IMR-90 (cell line): Measurements from ENCODE around the gene USP17L24. TPM values are rescaled to one million over a fixed set of nuclear protein-coding genes. Genes with fewer than 3 reads are reported as not detected.
"Not testable (repeated sequence)": the region's sequence is repeated elsewhere in the genome, so short reads cannot be mapped to it uniquely, and the experiment has no call there.

ENCODE experiments used
- ATAC-seq: fragments of 200-7000 bp; cut with Tn5 transposase; 2 replicates; pipeline ENCODE4 v1.9.1; 2020; ENCODE audit warnings: low read depth, mild to moderate bottlenecking, moderate library complexity
- BruUV-seq: library from RNA; stranded (reverse); fragments of 400-500 nt; replicated peaks from 2 replicates; lab custom pipeline; 2021; lab: Mats Ljungman, UMichigan
- CTCF ChIA-PET: fragments of 300-600 bp; formaldehyde crosslinking; extraction: SDS; loops from one replicate; lab custom pipeline; 2021; ENCODE audit warnings: antibody characterized with exemption; lab: Yijun Ruan, JAX
- POLR2A ChIA-PET: fragments of 300-600 bp; sonication (Branson Sonifier 250); formaldehyde crosslinking; loops from one replicate; lab custom pipeline; 2022; ENCODE audit warnings: antibody characterized with exemption; ENCODE audit not compliant: unreplicated experiment; lab: Charles Lee
- DNase-seq: peaks from one replicate; pipeline ENCODE4 v3.0.0; 2013
- H2AFZ ChIP-seq: replicated peaks from 2 replicates; pipeline ENCODE3; 2013; ENCODE audit warnings: low read length, mild to moderate bottlenecking; ENCODE audit not compliant: poor library complexity
- H2AK5ac ChIP-seq: 2 replicates; pipeline ENCODE4 v1.6.1; 2013; ENCODE audit warnings: low read depth, low read length, inconsistent platforms
- H2AK9ac ChIP-seq: replicated peaks from 2 replicates; pipeline ENCODE3; 2013; ENCODE audit warnings: mild to moderate bottlenecking, low read depth, low read length, moderate library complexity; ENCODE audit not compliant: poor library complexity
- H2BK120ac ChIP-seq: 2 replicates; pipeline ENCODE4 v1.6.1; 2013; ENCODE audit warnings: low read depth, low read length, inconsistent platforms
- H2BK15ac ChIP-seq: 3 replicates; pipeline ENCODE4 v1.6.1; 2013; ENCODE audit warnings: low read depth, low read length, inconsistent platforms
- H2BK20ac ChIP-seq: 2 replicates; pipeline ENCODE4 v1.6.1; 2013; ENCODE audit warnings: low read depth, mild to moderate bottlenecking, inconsistent platforms, low read length, moderate library complexity
- H2BK5ac ChIP-seq: 2 replicates; pipeline ENCODE4 v1.6.1; 2013; ENCODE audit warnings: mild to moderate bottlenecking, low read depth, low read length, inconsistent platforms; ENCODE audit not compliant: poor library complexity, severe bottlenecking
- H3K14ac ChIP-seq: replicated peaks from 2 replicates; pipeline ENCODE4 v1.6.1; 2013; ENCODE audit warnings: low read depth, low read length, inconsistent platforms
- H3K18ac ChIP-seq: 2 replicates; pipeline ENCODE4 v1.6.1; 2013; ENCODE audit warnings: low read depth, low read length, control low read depth
- H3K23ac ChIP-seq: 2 replicates; pipeline ENCODE4 v1.6.1; 2013; ENCODE audit warnings: low read depth, low read length, inconsistent platforms
- H3K27ac ChIP-seq: 2 replicates; pipeline ENCODE4 v1.5.1; 2013; ENCODE audit warnings: mild to moderate bottlenecking, control low read depth, low read length; ENCODE audit not compliant: insufficient read depth
- H3K27me3 ChIP-seq: 2 replicates; pipeline ENCODE4 v1.6.1; 2013; ENCODE audit warnings: low read length; ENCODE audit not compliant: control insufficient read depth, insufficient read depth
- H3K36me3 ChIP-seq: 2 replicates; pipeline ENCODE4 v1.6.1; 2013; ENCODE audit warnings: low read length, mixed read lengths; ENCODE audit not compliant: control insufficient read depth, insufficient read depth
- H3K4ac ChIP-seq: 2 replicates; pipeline ENCODE4 v1.6.1; 2013; ENCODE audit warnings: low read depth, low read length, inconsistent platforms
- H3K4me1 ChIP-seq: 2 replicates; pipeline ENCODE4 v1.6.1; 2013; ENCODE audit warnings: low read length, mixed read lengths; ENCODE audit not compliant: control insufficient read depth, insufficient read depth
- H3K4me2 ChIP-seq: 2 replicates; pipeline ENCODE4 v1.6.1; 2013; ENCODE audit warnings: low read depth, mild to moderate bottlenecking, control low read depth, low read length, moderate library complexity
- H3K4me3 ChIP-seq: 2 replicates; pipeline ENCODE4 v1.5.1; 2013; ENCODE audit warnings: low read depth, mild to moderate bottlenecking, control low read depth, low read length, moderate library complexity; ENCODE audit not compliant: insufficient read depth
- H3K56ac ChIP-seq: 2 replicates; pipeline ENCODE4 v1.6.1; 2013; ENCODE audit warnings: low read length, inconsistent platforms; ENCODE audit not compliant: insufficient read depth; ENCODE audit errors: extremely low read depth
- H3K79me1 ChIP-seq, 2 experiments: 2 replicates each; pipeline ENCODE4 v1.6.1; 2013; ENCODE audit warnings: low read length in 2 of 2, inconsistent platforms in 1 of 2, low read depth in 1 of 2
- H3K9ac ChIP-seq: 2 replicates; pipeline ENCODE4 v1.6.1; 2013; ENCODE audit warnings: low read depth, low read length, control low read depth
- H3K9me1 ChIP-seq: 2 replicates; pipeline ENCODE4 v1.6.1; 2013; ENCODE audit warnings: low read length, inconsistent platforms; ENCODE audit not compliant: insufficient read depth
- H3K9me3 ChIP-seq: 2 replicates; pipeline ENCODE4 v1.6.1; 2013; ENCODE audit warnings: low read length; ENCODE audit not compliant: control insufficient read depth, insufficient read depth
- H4K20me1 ChIP-seq: 2 replicates; pipeline ENCODE4 v1.6.1; 2013; ENCODE audit warnings: low read length, inconsistent platforms; ENCODE audit not compliant: insufficient read depth
- H4K5ac ChIP-seq: 2 replicates; pipeline ENCODE4 v1.6.1; 2013; ENCODE audit warnings: mild to moderate bottlenecking, low read depth, low read length, control low read depth
- H4K8ac ChIP-seq, 2 experiments: 2 replicates each; pipeline ENCODE4 v1.6.1; 2013; ENCODE audit warnings: low read depth in 2 of 2, low read length in 2 of 2, control low read depth in 1 of 2, inconsistent platforms in 1 of 2
- H4K91ac ChIP-seq: 2 replicates; pipeline ENCODE4 v1.6.1; 2013; ENCODE audit warnings: low read depth, low read length, inconsistent platforms; ENCODE audit not compliant: insufficient read depth
- WGBS, 2 experiments: methylation state at CpG; one replicate each; pipeline versions ENCODE4 v1.1.5 to v1.1.7; 2013; ENCODE audit warnings: missing lambda C conversion rate in 2 of 2; ENCODE audit not compliant: insufficient read length in 1 of 2; ENCODE audit errors: extremely low coverage in 2 of 2; 5-methylcytosine and 5-hydroxymethylcytosine counted together
- dilution Hi-C: fragments of 300-500 bp; cut with HindIII; formaldehyde crosslinking; loops from one replicate; pipeline ENCODE4 v1.14.3; 2018; ENCODE audit warnings: low sequenced_read_pairs; ENCODE audit not compliant: unreplicated experiment
- in situ Hi-C: fragments of 300-500 bp; cut with MboI; formaldehyde crosslinking; loops from 3 replicates; pipeline ENCODE4 v1.14.3; 2019; ENCODE audit warnings: low sequenced_read_pairs, inconsistent platforms, mixed read lengths
- intact Hi-C: fragments of 100-400 bp; cut with micrococcal nuclease; formaldehyde crosslinking; loops from 2 replicates; pipeline ENCODE4 v1.10.0; 2022
- polyA plus RNA-seq, 3 experiments: library from polyadenylated mRNA; depleted of rRNA; stranded (reverse); fragments of >200 nt; gene quantifications; 2 replicates each; pipeline ENCODE4 v1.2.3, GENCODE V29; 2012; ENCODE audit warnings: low replicate concordance in 1 of 3
- total RNA-seq: library from RNA; depleted of rRNA; stranded (reverse); fragments of >200 nt; gene quantifications from 2 replicates; pipeline ENCODE4 v1.2.3, GENCODE V29; 2012

Gene USP17L24
- total and polyA plus RNA-seq, 2 of the 4 experiments (the other 2 are of a cell fraction): not detected

- H3K27ac ChIP-seq, H3K56ac ChIP-seq, H2AK5ac ChIP-seq, in situ Hi-C loops, H4K91ac ChIP-seq, H3K4me1 ChIP-seq, H3K23ac ChIP-seq, BruUV-seq, CTCF ChIA-PET, H4K20me1 ChIP-seq, H3K9me3 ChIP-seq, H3K79me1 ChIP-seq, H2BK120ac ChIP-seq, H2BK15ac ChIP-seq, H2BK20ac ChIP-seq, H3K9ac ChIP-seq, H3K14ac ChIP-seq, H3K4me3 ChIP-seq, dilution Hi-C loops, H4K8ac ChIP-seq, H3K4ac ChIP-seq, H3K27me3 ChIP-seq, H3K9me1 ChIP-seq, H2AFZ ChIP-seq, DNase-seq, H3K4me2 ChIP-seq, H3K36me3 ChIP-seq, H4K5ac ChIP-seq, POLR2A ChIA-PET, H2AK9ac ChIP-seq, ATAC-seq, H3K18ac ChIP-seq, intact Hi-C loops, H2BK5ac ChIP-seq: not testable (repeated sequence)
- no CpG with 5 or more reads among the region's 15 CpGs for WGBS, 2 experiments
Observed at GRCh38 chr4:9353338-9353737, 28.4 kb downstream of the USP17L24 start, which contains the start of gene USP17L29. Gene USP17L29 (plus strand): TSS chr4:9353638. CDS start chr4:9353638, 0 bp downstream.

DNA sequence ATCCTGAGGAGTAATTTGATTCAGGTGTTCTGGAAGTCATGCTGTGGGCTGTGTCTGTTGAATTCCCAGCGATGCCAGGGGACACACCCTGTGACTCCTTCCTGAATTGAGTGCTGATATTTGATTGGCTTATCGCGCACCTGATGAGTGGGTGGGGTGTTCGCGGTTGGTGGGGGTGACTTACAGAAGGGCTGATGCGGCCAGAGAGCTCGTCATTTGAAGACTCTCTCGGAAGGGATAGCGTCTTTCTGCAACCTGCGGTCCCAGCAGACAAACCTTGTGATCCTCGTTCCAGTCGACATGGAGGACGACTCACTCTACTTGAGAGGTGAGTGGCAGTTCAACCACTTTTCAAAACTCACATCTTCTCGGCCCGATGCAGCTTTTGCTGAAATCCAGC, 37.9 kb downstream of the USP17L24 start, which contains the start of gene USP17L30:
TSS of gene USP17L30 (plus strand) at position 301 of the 400 bp plus-strand sequence. CDS start at position 301, 0 bp downstream.
- H3K36me3 ChIP-seq, H2AK9ac ChIP-seq, H3K18ac ChIP-seq, H3K79me1 ChIP-seq, H3K4me2 ChIP-seq, H3K4me3 ChIP-seq, H3K4ac ChIP-seq, dilution Hi-C loops, H2BK5ac ChIP-seq, ATAC-seq, H3K9ac ChIP-seq, H3K27me3 ChIP-seq, H2AFZ ChIP-seq, in situ Hi-C loops, H3K23ac ChIP-seq, H3K9me3 ChIP-seq, H3K4me1 ChIP-seq, DNase-seq, H3K56ac ChIP-seq, H2AK5ac ChIP-seq, CTCF ChIA-PET, H2BK15ac ChIP-seq, H3K27ac ChIP-seq, POLR2A ChIA-PET, H4K5ac ChIP-seq, H2BK120ac ChIP-seq, H2BK20ac ChIP-seq, BruUV-seq, intact Hi-C loops, H3K14ac ChIP-seq, H3K9me1 ChIP-seq, H4K8ac ChIP-seq, H4K91ac ChIP-seq, H4K20me1 ChIP-seq: not testable (repeated sequence)
- WGBS, 2 experiments: no CpG with 5 or more reads among the region's 15 CpGs
